Neural crest cell (in vitro differentiated cells): ENCODE data around the gene SOX11. TPM values are rescaled to one million over a fixed set of nuclear protein-coding genes. Genes with fewer than 3 reads are reported as not detected.

Experiments used
- DNase-seq: peaks from one replicate; pipeline ENCODE4 v3.0.0; 2021; ENCODE audit warnings: low read depth, mixed read lengths, low spot score
- H3K27ac Mint-ChIP-seq: one replicate; pipeline ENCODE4 v1.8.0; 2021; ENCODE audit warnings: mild to moderate bottlenecking, mixed read lengths; ENCODE audit not compliant: unreplicated experiment
- H3K27me3 Mint-ChIP-seq: 2 replicates; pipeline ENCODE4 v1.8.0; 2021; ENCODE audit warnings: low read depth, mild to moderate bottlenecking, mixed read lengths
- H3K36me3 Mint-ChIP-seq: 2 replicates; pipeline ENCODE4 v1.8.0; 2021; ENCODE audit warnings: low read depth, mild to moderate bottlenecking, mixed read lengths
- H3K4me1 Mint-ChIP-seq: 2 replicates; pipeline ENCODE4 v1.8.0; 2021; ENCODE audit warnings: mixed read lengths
- H3K4me3 Mint-ChIP-seq: one replicate; pipeline ENCODE4 v1.8.0; 2021; ENCODE audit warnings: mild to moderate bottlenecking, mixed read lengths
- H3K9me3 Mint-ChIP-seq: 2 replicates; pipeline ENCODE4 v1.8.0; 2021; ENCODE audit warnings: mixed read lengths
- CTCF ChIP-seq: fragments of 200-600 bp; sonication (generic); conservative IDR thresholded peaks from 2 replicates; pipeline ENCODE4 v1.5.0; 2021; ENCODE audit warnings: antibody characterized with exemption, mild to moderate bottlenecking
- total RNA-seq: library from RNA; stranded (reverse); gene quantifications from 2 replicates; pipeline ENCODE4 v1.2.1, GENCODE V29; 2021

SOX11 gene
- total RNA-seq, 1 donor from 2014 or later: 197 TPM

GRCh38 chr2:5748946-5749345 is 56.8 kb downstream of the SOX11 start:
- DNase-seq: no peak
- Mint-ChIP-seq H3K36me3 (no peaks in the 10 kb centered on the region), H3K27me3 (no peaks in the 10 kb centered on the region), H3K4me3 (no peak overlapping the region), H3K9me3 (peaks cover 5% of the 10 kb centered on the region), H3K27ac (no peak overlapping the region), H3K4me1 (peaks cover 24% of the 10 kb centered on the region)
- TF ChIP-seq CTCF: no peak

- DNase-seq: no peak
- Mint-ChIP-seq H3K36me3 (no peaks in the 10 kb centered on the region), H3K27ac (no peak overlapping the region), H3K9me3 (peaks cover 5% of the 10 kb centered on the region), H3K4me3 (no peak overlapping the region), H3K4me1 (peaks cover 24% of the 10 kb centered on the region), H3K27me3 (no peaks in the 10 kb centered on the region)
- no peak for TF ChIP-seq CTCF
Measured at GRCh38 chr2:5749347-5749746, 57.2 kb downstream of the SOX11 start.
